HEK293T (cell line): Measurements from ENCODE around the gene NDUFB11.

Experiments
- ARNT ChIP-seq: fragments of 450-650 bp; IDR thresholded peaks from 2 replicates; pipeline ENCODE4 v1.6.1; 2017; ENCODE audit warnings: mild to moderate bottlenecking
- BHLHE40 ChIP-seq: fragments of 450-650 bp; IDR thresholded peaks from 2 replicates; pipeline ENCODE4 v1.6.1; 2016; ENCODE audit warnings: mild to moderate bottlenecking, moderate library complexity, borderline replicate concordance
- ELF4 ChIP-seq: fragments of 450-650 bp; IDR thresholded peaks from 2 replicates; pipeline ENCODE4 v1.6.1; 2017; ENCODE audit warnings: antibody characterized with exemption
- FOXA1 ChIP-seq: fragments of 450-650 bp; IDR thresholded peaks from 2 replicates; pipeline ENCODE4 v1.6.1; 2016; ENCODE audit warnings: mild to moderate bottlenecking
- NFRKB ChIP-seq: fragments of 450-650 bp; IDR thresholded peaks from 2 replicates; pipeline ENCODE4 v1.6.1; 2016; ENCODE audit warnings: mild to moderate bottlenecking, moderate library complexity
- ZNF384 ChIP-seq: fragments of 450-650 bp; IDR thresholded peaks from 2 replicates; pipeline ENCODE4 v1.6.1; 2016

DNA sequence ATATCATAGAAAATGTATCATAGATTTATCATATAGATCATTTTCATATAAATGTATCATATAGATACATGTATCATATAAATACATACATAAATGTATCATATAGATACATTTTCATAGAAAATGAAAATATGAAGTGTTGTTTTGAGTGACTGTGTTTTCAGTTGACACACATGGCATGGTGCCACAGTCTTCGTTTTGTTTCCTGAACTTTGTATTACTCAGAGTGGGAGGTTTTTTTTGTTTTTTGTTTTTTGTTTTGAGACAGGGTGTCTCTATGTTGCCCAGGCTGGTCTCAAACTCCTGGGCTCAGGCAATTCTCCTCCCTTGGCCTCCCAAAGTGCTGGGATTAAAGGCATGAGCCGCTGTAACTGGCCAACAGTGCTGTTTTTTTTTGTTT, 4.4 kb upstream of the NDUFB11 start:
- TF ChIP-seq ARNT, result no peak
- no peak for TF ChIP-seq ZNF384
- TF ChIP-seq ELF4, result no peak
- TF ChIP-seq FOXA1, result no peak
- no peak for TF ChIP-seq NFRKB
- no peak for TF ChIP-seq BHLHE40
